KMS-11 (cell line): ENCODE results near the gene ARMC3.

Experiments
- H2AFZ ChIP-seq: fragments of 200-600 bp; sonication (generic); 2 replicates; pipeline ENCODE4 v1.6.1; 2016; ENCODE audit warnings: antibody characterized with exemption, mixed run types, low read depth
- H3K27ac ChIP-seq: fragments of 200-600 bp; sonication (generic); 2 replicates; pipeline ENCODE4 v1.6.1; 2016; ENCODE audit warnings: mild to moderate bottlenecking, mixed run types
- H3K27me3 ChIP-seq: fragments of 200-600 bp; sonication (generic); 2 replicates; pipeline ENCODE4 v1.6.1; 2017; ENCODE audit warnings: mild to moderate bottlenecking, low read depth, mixed run types, moderate library complexity; ENCODE audit not compliant: insufficient read depth
- H3K36me3 ChIP-seq: fragments of 200-600 bp; sonication (generic); 2 replicates; pipeline ENCODE4 v1.6.1; 2017; ENCODE audit warnings: mild to moderate bottlenecking, mixed run types; ENCODE audit not compliant: insufficient read depth
- H3K4me1 ChIP-seq: fragments of 200-600 bp; sonication (generic); 2 replicates; pipeline ENCODE4 v1.6.1; 2016; ENCODE audit warnings: mild to moderate bottlenecking, low read depth, mixed run types; ENCODE audit not compliant: poor library complexity, severe bottlenecking
- H3K4me2 ChIP-seq: fragments of 200-600 bp; sonication (generic); 2 replicates; pipeline ENCODE4 v1.7.0; 2016; ENCODE audit warnings: mild to moderate bottlenecking, mixed run types
- H3K4me3 ChIP-seq: fragments of 200-600 bp; sonication (generic); IDR thresholded peaks from 2 replicates; pipeline ENCODE4 v1.6.1; 2017; ENCODE audit warnings: low read depth, low read length, mixed read lengths; ENCODE audit not compliant: insufficient read depth
- H3K79me2 ChIP-seq: fragments of 200-600 bp; sonication (generic); 2 replicates; pipeline ENCODE4 v1.6.1; 2016; ENCODE audit warnings: low read depth, mixed run types; ENCODE audit not compliant: insufficient read depth
- H3K9ac ChIP-seq: fragments of 200-600 bp; sonication (generic); 2 replicates; pipeline ENCODE4 v1.6.1; 2016; ENCODE audit warnings: mild to moderate bottlenecking, mixed run types
- H4K20me1 ChIP-seq: fragments of 200-600 bp; sonication (generic); 2 replicates; pipeline ENCODE4 v1.6.1; 2016; ENCODE audit warnings: mild to moderate bottlenecking, mixed run types; ENCODE audit not compliant: insufficient read depth
- CTCF ChIP-seq: fragments of 200-600 bp; sonication (generic); conservative IDR thresholded peaks from 2 replicates; pipeline ENCODE4 v1.6.1; 2017; ENCODE audit warnings: low read depth, mild to moderate bottlenecking, antibody characterized with exemption, low read length, moderate library complexity, mixed read lengths

ARMC3 gene

GRCh38 chr10:22997096-22997495 is 69.2 kb downstream of the ARMC3 start:
- no peak overlapping the region for H3K4me3 ChIP-seq
- no peak overlapping the region for H3K9ac ChIP-seq
- no peak overlapping the region for H3K4me2 ChIP-seq
- TF ChIP-seq CTCF, result no peak
- no peak overlapping the region for H3K27ac ChIP-seq
- peaks cover 13% of the 10 kb centered on the region for H3K4me1 ChIP-seq
- H2AFZ ChIP-seq, result no peak overlapping the region
- H3K79me2 ChIP-seq, result no peaks in the 10 kb centered on the region
- H3K27me3 ChIP-seq, result no peaks in the 10 kb centered on the region
- no peaks in the 10 kb centered on the region for H3K36me3 ChIP-seq
- H4K20me1 ChIP-seq, result no peaks in the 10 kb centered on the region

GRCh38 chr10:22998091-22998490 is 70.2 kb downstream of the ARMC3 start:
- H3K79me2 ChIP-seq, result no peaks in the 10 kb centered on the region
- no peak overlapping the region for H3K4me2 ChIP-seq
- H3K4me1 ChIP-seq, result peaks cover 3% of the 10 kb centered on the region
- H3K9ac ChIP-seq, result no peak overlapping the region
- H4K20me1 ChIP-seq, result no peaks in the 10 kb centered on the region
- TF ChIP-seq CTCF, result no peak
- no peak overlapping the region for H3K27ac ChIP-seq
- H3K4me3 ChIP-seq, result no peak overlapping the region
- no peaks in the 10 kb centered on the region for H3K27me3 ChIP-seq
- no peak overlapping the region for H2AFZ ChIP-seq
- no peaks in the 10 kb centered on the region for H3K36me3 ChIP-seq

GRCh38 chr10:22999942-23000341 is 72.1 kb downstream of the ARMC3 start:
- TF ChIP-seq CTCF, result no peak
- no peaks in the 10 kb centered on the region for H3K27me3 ChIP-seq
- no peak overlapping the region for H2AFZ ChIP-seq

GRCh38 chr10:23001901-23002516 is 74.2 kb downstream of the ARMC3 start:
- Histone ChIP-seq H3K36me3 (no peaks in the 10 kb centered on the region), H3K4me1 (no peaks in the 10 kb centered on the region), H4K20me1 (no peaks in the 10 kb centered on the region), H3K4me2 (no peak overlapping the region), H3K27me3 (no peaks in the 10 kb centered on the region), H3K79me2 (no peaks in the 10 kb centered on the region), H3K9ac (no peak overlapping the region), H3K4me3 (no peak overlapping the region), H2AFZ (no peak overlapping the region), H3K27ac (no peak overlapping the region)
- no peak for TF ChIP-seq CTCF

More at GRCh38 chr10:22999942-23000341, 72.1 kb downstream of the ARMC3 start:
- Histone ChIP-seq H3K4me1 (no peaks in the 10 kb centered on the region), H4K20me1 (no peaks in the 10 kb centered on the region), H3K79me2 (no peaks in the 10 kb centered on the region), H3K4me2 (no peak overlapping the region), H3K4me3 (no peak overlapping the region), H3K36me3 (no peaks in the 10 kb centered on the region), H3K9ac (no peak overlapping the region), H3K27ac (no peak overlapping the region)
